ENCODE data around the gene MTMR2.
A peak's percentile ranks its signal among the peaks of the same experiment; 100 is the strongest.

The MTMR2 gene

DNA sequence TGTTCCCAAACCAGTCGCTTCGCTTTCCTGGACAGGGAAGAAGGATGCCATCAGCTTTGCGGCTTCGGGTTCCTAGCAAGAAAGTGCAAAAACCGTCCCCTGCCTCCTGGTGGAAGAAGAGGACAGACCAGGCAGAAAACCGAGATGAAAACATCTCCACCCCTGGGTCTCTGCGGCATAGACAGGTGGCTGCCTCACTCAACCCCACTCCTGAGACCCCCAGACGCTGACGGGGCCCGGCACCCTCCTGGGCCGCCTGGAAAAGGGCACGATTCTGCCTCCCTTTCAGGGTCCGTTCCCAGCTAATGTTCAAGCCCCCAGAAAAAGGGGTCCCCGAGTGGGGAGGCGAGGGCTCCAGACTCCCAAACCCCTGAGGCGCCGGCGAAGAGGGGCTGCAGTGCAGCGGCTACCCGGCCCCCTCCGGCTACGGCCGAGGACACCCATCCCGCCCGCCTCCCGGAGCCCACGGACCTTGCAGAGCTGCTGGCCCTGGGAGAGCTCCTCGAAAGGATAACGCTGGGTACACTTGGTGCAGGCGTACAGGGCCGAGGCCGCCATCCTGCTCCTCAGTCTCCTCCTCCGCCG is 134.9 kb downstream of the MTMR2 start:
- H3K4me3 ChIP-seq (ENCODE audit: low read depth, low read length): peak overlapping the region; percentile 72

Measured in iPS-11a (cell line).